SK-N-MC (cell line): Measurements from ENCODE around the gene NCOA5.

Source experiments
- DNase-seq: peaks from one replicate; pipeline ENCODE4 v3.0.0-alpha.2; 2011; ENCODE audit warnings: low read depth, low spot score
- H3K27ac ChIP-seq: fragments of 200-600 bp; sonication (generic); 2 replicates; pipeline ENCODE4 v1.5.1; 2016; ENCODE audit warnings: mixed run types
- H3K36me3 ChIP-seq: fragments of 200-600 bp; sonication (generic); 2 replicates; pipeline ENCODE4 v1.6.1; 2017; ENCODE audit warnings: antibody characterized with exemption, low read length, mixed read lengths; ENCODE audit not compliant: insufficient read depth
- H3K4me3 ChIP-seq: fragments of 200-600 bp; sonication (generic); 2 replicates; pipeline ENCODE4 v1.5.1; 2016
- H3K9ac ChIP-seq: fragments of 200-600 bp; sonication (generic); 2 replicates; pipeline ENCODE4 v1.8.0; 2017; ENCODE audit warnings: mixed run types, mixed read lengths; ENCODE audit not compliant: insufficient read length
- H3K9me3 ChIP-seq: fragments of 200-600 bp; sonication (generic); 2 replicates; pipeline ENCODE4 v1.6.1; 2017; ENCODE audit warnings: low read depth, mild to moderate bottlenecking, antibody characterized with exemption, low read length, moderate library complexity, mixed read lengths
- EZH2 ChIP-seq: fragments of 200-600 bp; sonication (generic); IDR thresholded peaks from one replicate; pipeline ENCODE4 v1.6.1; 2017; ENCODE audit warnings: antibody characterized with exemption
- FOXP2 ChIP-seq: optimal IDR thresholded peaks from 2 replicates; pipeline ENCODE3; 2011; ENCODE audit warnings: mild to moderate bottlenecking, moderate library complexity; ENCODE audit not compliant: insufficient read depth; ENCODE audit errors: extremely low read length, control extremely low read depth
- POLR2AphosphoS5 ChIP-seq: IDR thresholded peaks from 2 replicates; pipeline ENCODE4 v1.6.1; 2012; ENCODE audit warnings: mild to moderate bottlenecking, low read depth, low read length, borderline replicate concordance

The NCOA5 gene

GRCh38 chr20:46078954-46079353 is 10.8 kb downstream of the NCOA5 start:
- H3K9me3 ChIP-seq, result no peaks in the 10 kb centered on the region
- no peak for DNase-seq
- peaks cover 33% of the 10 kb centered on the region for H3K36me3 ChIP-seq
- no peak overlapping the region for H3K4me3 ChIP-seq
- H3K9ac ChIP-seq, result no peak overlapping the region
- no peak overlapping the region for H3K27ac ChIP-seq
- TF ChIP-seq POLR2AphosphoS5, result no peak
- no peak for TF ChIP-seq EZH2
- TF ChIP-seq FOXP2, result no peak

GRCh38 chr20:46077642-46078305 is 12.0 kb downstream of the NCOA5 start:
- TF ChIP-seq FOXP2 (no peak), POLR2AphosphoS5 (no peak), EZH2 (no peak)
- Histone ChIP-seq H3K36me3 (peaks cover 33% of the 10 kb centered on the region), H3K27ac (no peak overlapping the region), H3K9ac (no peak overlapping the region), H3K4me3 (no peak overlapping the region), H3K9me3 (no peaks in the 10 kb centered on the region)
- DNase-seq, result no peak

- Histone ChIP-seq H3K27ac (no peak overlapping the region), H3K36me3 (peaks cover 33% of the 10 kb centered on the region), H3K9ac (no peak overlapping the region), H3K9me3 (no peaks in the 10 kb centered on the region), H3K4me3 (no peak overlapping the region)
- DNase-seq, result no peak
- TF ChIP-seq POLR2AphosphoS5 (no peak), EZH2 (no peak), FOXP2 (no peak)
These were observed 13.0 kb downstream of the NCOA5 start for GRCh38 chr20:46076806-46077205.

- Histone ChIP-seq H3K36me3 (peaks cover 45% of the 10 kb centered on the region), H3K9me3 (no peaks in the 10 kb centered on the region), H3K9ac (no peak overlapping the region), H3K4me3 (no peak overlapping the region), H3K27ac (no peak overlapping the region)
- no peak for DNase-seq
- no peak for TF ChIP-seq FOXP2
- TF ChIP-seq EZH2, result no peak
- TF ChIP-seq POLR2AphosphoS5, result no peak
These were observed 15.8 kb downstream of the NCOA5 start for GRCh38 chr20:46074006-46074405.

GRCh38 chr20:46073443-46073842 is 16.3 kb downstream of the NCOA5 start:
- peaks cover 44% of the 10 kb centered on the region for H3K36me3 ChIP-seq
- TF ChIP-seq POLR2AphosphoS5 (no peak), EZH2 (no peak), FOXP2 (no peak)
- no peaks in the 10 kb centered on the region for H3K9me3 ChIP-seq
- no peak overlapping the region for H3K27ac ChIP-seq
- no peak overlapping the region for H3K9ac ChIP-seq
- H3K4me3 ChIP-seq, result no peak overlapping the region
- DNase-seq, result no peak

GRCh38 chr20:46073024-46073423 is 16.7 kb downstream of the NCOA5 start:
- TF ChIP-seq FOXP2 (no peak), POLR2AphosphoS5 (no peak), EZH2 (no peak)

GRCh38 chr20:46071573-46071972 is 18.2 kb downstream of the NCOA5 start:
- no peak for DNase-seq
- Histone ChIP-seq H3K36me3 (peaks cover 50% of the 10 kb centered on the region), H3K4me3 (no peak overlapping the region)

More at GRCh38 chr20:46073024-46073423, 16.7 kb downstream of the NCOA5 start:
- no peak overlapping the region for H3K27ac ChIP-seq
- no peak for DNase-seq
- no peaks in the 10 kb centered on the region for H3K9me3 ChIP-seq
- no peak overlapping the region for H3K9ac ChIP-seq
- peaks cover 44% of the 10 kb centered on the region for H3K36me3 ChIP-seq
- no peak overlapping the region for H3K4me3 ChIP-seq

GRCh38 chr20:46070215-46070900 is 19.4 kb downstream of the NCOA5 start:
- Histone ChIP-seq H3K36me3 (peaks cover 56% of the 10 kb centered on the region), H3K9ac (no peak overlapping the region), H3K9me3 (no peaks in the 10 kb centered on the region), H3K4me3 (no peak overlapping the region), H3K27ac (no peak overlapping the region)
- no peak for DNase-seq
- TF ChIP-seq EZH2 (no peak), FOXP2 (no peak), POLR2AphosphoS5 (no peak)

More at GRCh38 chr20:46071573-46071972, 18.2 kb downstream of the NCOA5 start:
- Histone ChIP-seq H3K9ac (no peak overlapping the region), H3K9me3 (no peaks in the 10 kb centered on the region), H3K27ac (no peak overlapping the region)
- TF ChIP-seq FOXP2 (no peak), POLR2AphosphoS5 (no peak), EZH2 (no peak)
